Transverse colon (tissue), 4 donors: Measurements from ENCODE around the gene MEIS2. TPM values are rescaled to one million over a fixed set of nuclear protein-coding genes. Genes with fewer than 3 reads are reported as not detected.

Source experiments
- DNase-seq: peaks from one replicate; pipeline ENCODE4 v3.0.0-alpha.2; 2019
- H3K27ac ChIP-seq, 4 donors: fragments of 200-600 bp; sonication (generic); 2 replicates each; pipeline ENCODE4 v1.5.1; 2016 to 2018; ENCODE audit warnings: inconsistent platforms in 4 of 4
- H3K27me3 ChIP-seq: fragments of 200-600 bp; sonication (generic); 2 replicates; pipeline ENCODE4 v1.5.1; 2017; ENCODE audit warnings: inconsistent platforms
- H3K36me3 ChIP-seq, 4 donors: fragments of 200-600 bp; sonication (generic); 2 replicates each; pipeline ENCODE4 v1.5.1; 2017 to 2019; ENCODE audit warnings: inconsistent platforms in 4 of 4
- H3K4me1 ChIP-seq, 4 donors: fragments of 200-600 bp; sonication (generic); 2 replicates each; pipeline ENCODE4 v1.5.1; 2017 to 2020; ENCODE audit warnings: inconsistent platforms in 4 of 4
- H3K4me3 ChIP-seq, 4 donors: fragments of 200-600 bp; sonication (generic); 1 replicate in 1 of 4; 2 replicates in 3 of 4; pipeline versions ENCODE4 v1.5.1 to v1.6.1; 2017 to 2019; ENCODE audit warnings: inconsistent platforms in 4 of 4
- H3K9me3 ChIP-seq, 2 donors: fragments of 200-600 bp; sonication (generic); 2 replicates each; pipeline ENCODE4 v1.5.1; 2017 to 2019; ENCODE audit warnings: inconsistent platforms in 2 of 2
- CTCF ChIP-seq, 5 experiments: fragments of 200-600 bp in 3 of 5; fragments of 450-650 bp in 2 of 5; sonication (generic) in 3 of 5; IDR thresholded peaks; 1 replicate in 2 of 5; 2 replicates in 3 of 5; pipeline ENCODE4 v1.5.1; 2016 to 2017; ENCODE audit warnings: antibody characterized with exemption in 5 of 5, inconsistent platforms in 3 of 5, mild to moderate bottlenecking in 2 of 5, moderate library complexity in 1 of 5
- EP300 ChIP-seq: sonication (generic); formaldehyde crosslinking; IDR thresholded peaks from one replicate; pipeline ENCODE4 v1.6.1; 2017; ENCODE audit warnings: antibody characterized with exemption, low read depth
- POLR2A ChIP-seq: fragments of 450-650 bp; IDR thresholded peaks from one replicate; pipeline ENCODE4 v1.6.1; 2016; ENCODE audit warnings: antibody characterized with exemption, mild to moderate bottlenecking, moderate library complexity
- POLR2AphosphoS5 ChIP-seq, 3 donors: sonication (generic); formaldehyde crosslinking; IDR thresholded peaks; one replicate each; pipeline ENCODE4 v1.6.1; 2016; ENCODE audit warnings: antibody characterized with exemption in 3 of 3
- WGBS, 2 donors: methylation state at CpG; one replicate each; pipeline ENCODE4 v1.1.5; 2018; ENCODE audit warnings: low coverage in 1 of 2; 5-methylcytosine and 5-hydroxymethylcytosine counted together
- in situ Hi-C, 4 donors: fragments of 200-750 bp; cut with MboI; loops; one replicate each; pipeline versions ENCODE4 v1.15.0 to v1.15.1; 2017; ENCODE audit warnings: low sequenced_read_pairs in 3 of 4, low pct_ligation_motif_present in 1 of 4, low pct_unique_long_range_greater_than_20kb in 1 of 4
- intact Hi-C: fragments of 100-400 bp; cut with DNase I; formaldehyde crosslinking; loops from one replicate; pipeline ENCODE4 v1.15.1; 2023; ENCODE audit warnings: low total_unique reads
- total RNA-seq, 4 donors: library from RNA; depleted of rRNA; stranded (reverse); fragments of >200 nt; gene quantifications; one replicate each; pipeline ENCODE4 v1.1.0, GENCODE V29; 2016

Gene MEIS2
- total RNA-seq, 4 donors from 2014 or later = 16.5 to 43.4 (median 32.7) TPM

- TF ChIP-seq CTCF (IDR thresholded peaks at IDR 0.05) = no peak
- no peak for TF ChIP-seq POLR2AphosphoS5 (IDR thresholded peaks at IDR 0.05)
- no peak for TF ChIP-seq POLR2A
- no peak for TF ChIP-seq EP300
- Histone ChIP-seq H3K27me3 (no peaks in the 10 kb centered on the region), H3K9me3 (no peaks in the 10 kb centered on the region), H3K36me3 (no peaks in the 10 kb centered on the region), H3K4me1 (peaks cover 0 to 7% (median 4%) of the 10 kb centered on the region in 4 donors), H3K4me3 (no peak overlapping the region), H3K27ac (peak overlapping the region in 2 of 4 donors; percentile 44 to 49)
- in situ Hi-C loops = loop anchor here in 3 of 4 donors (25.0 kb wide), 2 partner anchors 214 to 989 kb away; partner anchors contain the start of gene MEIS2 (in 1 of the 3)
- intact Hi-C loops = no loop called here
- DNase-seq = no peak
- 39 to 42% methylated on average over 4 of the region's 4 CpGs for WGBS, 2 donors
Observed at GRCh38 chr15:36898536-36899126, 201.7 kb downstream of the MEIS2 start.

GRCh38 chr15:36897834-36898233, 202.5 kb downstream of the MEIS2 start:
- intact Hi-C loops (no loop called here), in situ Hi-C loops (loop anchor here in 3 of 4 donors (25.0 kb wide), 2 partner anchors 214 to 989 kb away; partner anchors contain the start of gene MEIS2 (in 1 of the 3))
- Histone ChIP-seq H3K36me3 (no peaks in the 10 kb centered on the region), H3K9me3 (no peaks in the 10 kb centered on the region), H3K27ac (peak overlapping the region in 2 of 4 donors; percentile 44 to 49), H3K4me3 (no peak overlapping the region), H3K27me3 (no peaks in the 10 kb centered on the region), H3K4me1 (no peaks in the 10 kb centered on the region)
- DNase-seq = no peak
- TF ChIP-seq POLR2A (no peak), EP300 (no peak), CTCF (IDR thresholded peaks at IDR 0.05) (no peak), POLR2AphosphoS5 (IDR thresholded peaks at IDR 0.05) (no peak)
- 63 to 79% methylated on average over 3 of the region's 3 CpGs for WGBS, 2 donors

GRCh38 chr15:36896949-36897348, 203.4 kb downstream of the MEIS2 start:
- WGBS, 2 donors = 39 to 43% methylated on average over 3 of the region's 3 CpGs
- Histone ChIP-seq H3K4me3 (no peak overlapping the region), H3K4me1 (no peaks in the 10 kb centered on the region), H3K27ac (peak overlapping the region in 2 of 4 donors; percentile 44 to 49), H3K9me3 (no peaks in the 10 kb centered on the region), H3K27me3 (no peaks in the 10 kb centered on the region), H3K36me3 (no peaks in the 10 kb centered on the region)
- in situ Hi-C loops (loop anchor here in 3 of 4 donors (25.0 kb wide), 2 partner anchors 215 to 990 kb away; partner anchors contain the start of gene MEIS2 (in 1 of the 3)), intact Hi-C loops (no loop called here)
- no peak for DNase-seq
- TF ChIP-seq POLR2AphosphoS5 (IDR thresholded peaks at IDR 0.05) = no peak
- TF ChIP-seq CTCF (IDR thresholded peaks at IDR 0.05) = no peak
- no peak for TF ChIP-seq EP300
- no peak for TF ChIP-seq POLR2A

- Histone ChIP-seq H3K9me3 (no peaks in the 10 kb centered on the region), H3K27ac (no peak overlapping the region), H3K36me3 (no peaks in the 10 kb centered on the region), H3K4me3 (no peak overlapping the region), H3K27me3 (peaks cover 22% of the 10 kb centered on the region), H3K4me1 (no peaks in the 10 kb centered on the region)
- 57 to 77% methylated on average over 4 of the region's 4 CpGs for WGBS, 2 donors
- DNase-seq = no peak
- intact Hi-C loops = no loop called here
- in situ Hi-C loops = loop anchor here in 3 of 4 donors (25.0 kb wide), 2 partner anchors 218 to 993 kb away; partner anchors contain the start of gene MEIS2 (in 1 of the 3)
- no peak for TF ChIP-seq CTCF (IDR thresholded peaks at IDR 0.05)
- TF ChIP-seq POLR2A = no peak
- TF ChIP-seq EP300 = no peak
- TF ChIP-seq POLR2AphosphoS5 (IDR thresholded peaks at IDR 0.05) = no peak
Observed at GRCh38 chr15:36894075-36894474, 206.3 kb downstream of the MEIS2 start.
